HG02981 (cell line): ENCODE data around the gene HLA-DPB1.
A peak's percentile ranks its signal among the peaks of the same experiment; 100 is the strongest.

Experiments
- ATAC-seq: cut with Tn5 transposase; IDR thresholded peaks from one replicate; pipeline ENCODE4 v1.9.1; 2021; ENCODE audit warnings: mild to moderate bottlenecking, moderate library complexity; ENCODE audit not compliant: unreplicated experiment

Gene HLA-DPB1

DNA sequence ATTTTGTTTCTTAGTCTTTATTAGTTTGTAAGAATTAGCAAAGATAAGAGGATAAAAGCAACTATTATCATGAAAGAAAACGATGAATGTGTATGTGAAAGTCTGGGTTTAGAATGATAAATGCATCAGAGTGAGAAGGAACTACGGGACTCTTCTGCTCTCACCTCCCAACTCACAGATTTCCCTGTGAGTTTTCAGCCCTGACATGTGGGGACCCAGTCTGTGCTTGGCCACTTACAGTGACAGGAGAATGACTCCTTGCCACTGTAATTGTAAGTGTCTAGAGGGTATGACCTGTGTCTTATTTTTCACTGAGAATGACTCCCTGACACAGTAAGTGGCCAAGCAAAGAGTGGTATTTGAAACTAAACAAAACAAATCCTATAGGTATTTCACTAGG is 4.9 kb upstream of the HLA-DPB1 start:
- no peak for ATAC-seq

GRCh38 chr6:33071569-33071968 is 4.2 kb upstream of the HLA-DPB1 start:
- ATAC-seq, result no peak

- no peak for ATAC-seq
Measured at GRCh38 chr6:33072508-33073100, 3.2 kb upstream of the HLA-DPB1 start.

DNA sequence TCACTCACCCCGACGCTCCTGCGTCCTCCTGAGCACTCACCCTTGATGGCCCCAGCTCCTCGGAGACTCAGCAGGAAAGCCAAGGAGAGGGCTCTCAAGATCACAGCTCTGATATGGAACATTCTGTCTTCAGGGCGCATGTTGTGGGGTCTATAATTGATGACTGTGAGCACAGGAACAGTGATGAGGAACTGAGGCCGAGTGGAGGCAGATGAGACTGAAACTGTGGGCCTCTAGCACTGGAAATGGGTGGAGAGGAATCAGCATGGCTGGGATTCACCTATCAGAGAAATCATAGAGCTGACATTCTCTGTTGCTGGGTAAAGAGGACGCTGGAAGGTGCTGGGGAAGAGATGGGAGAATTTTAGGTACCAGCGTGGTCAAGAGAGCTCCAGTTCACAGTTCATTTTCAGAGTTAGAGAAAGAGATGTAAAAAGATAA is 2.3 kb upstream of the HLA-DPB1 start, which contains the start of gene HLA-DPA1:
TSS of gene HLA-DPA1 (minus strand) at position 219 of the 441 bp plus-strand sequence.
- peak; percentile 63 for ATAC-seq

- no peak for ATAC-seq
Measured at GRCh38 chr6:33075208-33075567, 602 bp upstream of the HLA-DPB1 start.

GRCh38 chr6:33076406-33076934 is 680 bp downstream of the HLA-DPB1 start:
- ATAC-seq, result no peak

DNA sequence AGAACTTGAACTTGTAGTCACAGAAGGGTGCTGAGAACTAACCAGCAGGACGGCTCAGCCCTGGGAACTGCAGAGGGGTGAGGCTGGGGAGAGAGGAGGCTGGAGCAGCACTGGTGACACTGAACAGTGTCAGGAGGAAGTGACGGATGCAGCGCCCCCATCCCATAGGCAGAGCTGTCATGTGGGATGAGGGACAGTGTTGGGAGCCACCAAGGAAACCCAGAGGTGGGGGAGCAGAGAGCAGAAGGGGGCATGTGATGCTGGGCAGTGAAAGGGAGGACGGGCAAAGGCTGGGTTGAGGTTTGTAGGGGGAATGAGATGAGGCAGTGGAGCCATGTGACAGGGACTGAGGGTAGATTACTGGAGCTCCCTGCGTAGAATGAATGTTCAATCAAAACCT is 2.1 kb downstream of the HLA-DPB1 start:
- ATAC-seq, result no peak

DNA sequence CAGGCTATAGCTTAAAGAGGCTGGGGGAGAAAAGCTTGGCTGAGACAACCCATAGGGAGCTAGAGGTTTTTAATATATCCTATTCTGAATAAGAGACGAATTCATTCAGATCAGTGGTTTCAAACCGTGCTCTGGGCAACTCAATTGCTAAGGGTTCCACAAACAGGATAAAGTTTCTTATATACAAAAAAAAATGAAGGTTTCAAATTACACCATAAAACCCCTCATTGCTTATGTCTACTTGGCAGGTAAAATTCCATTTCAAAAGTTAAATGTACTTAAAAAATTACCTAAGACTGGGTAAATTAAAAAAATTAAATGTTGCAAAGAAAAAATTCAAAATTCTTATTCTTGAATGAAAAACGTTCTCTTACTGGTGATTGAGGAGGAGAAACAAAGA is 2.7 kb downstream of the HLA-DPB1 start:
- no peak for ATAC-seq

- ATAC-seq, result no peak
Measured at GRCh38 chr6:33078919-33079521, 3.2 kb downstream of the HLA-DPB1 start.

DNA sequence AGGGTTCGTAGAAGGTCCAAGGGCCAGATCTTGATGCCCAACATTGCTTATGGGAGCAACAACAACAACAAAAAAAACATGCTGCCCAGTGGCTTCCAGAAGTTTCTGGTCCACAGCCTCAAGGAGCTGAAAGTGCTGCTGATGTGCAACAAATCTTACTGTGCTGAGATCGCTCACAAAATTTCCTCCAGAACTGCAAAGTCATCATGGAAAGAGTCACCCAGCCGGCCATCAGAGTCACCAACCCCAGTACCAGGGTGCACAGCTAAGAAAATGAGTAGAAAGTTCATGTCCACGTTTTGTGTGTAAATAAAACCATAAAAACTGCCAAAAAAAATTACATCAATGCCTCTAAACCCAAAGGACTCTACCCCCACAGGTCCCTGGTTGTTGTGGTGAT is 3.8 kb downstream of the HLA-DPB1 start:
- no peak for ATAC-seq

- no peak for ATAC-seq
Measured at GRCh38 chr6:33080127-33081089, 4.6 kb downstream of the HLA-DPB1 start.

- no peak for ATAC-seq
Measured at GRCh38 chr6:33081098-33081824, 5.5 kb downstream of the HLA-DPB1 start.

GRCh38 chr6:33082702-33083101 is 6.9 kb downstream of the HLA-DPB1 start:
- ATAC-seq, result no peak

GRCh38 chr6:33085627-33086026 is 9.8 kb downstream of the HLA-DPB1 start:
- ATAC-seq, result no peak

- ATAC-seq, result no peak
Measured at GRCh38 chr6:33088258-33088930, 12.6 kb downstream of the HLA-DPB1 start.

GRCh38 chr6:33088931-33089620 is 13.3 kb downstream of the HLA-DPB1 start:
- no peak for ATAC-seq

DNA sequence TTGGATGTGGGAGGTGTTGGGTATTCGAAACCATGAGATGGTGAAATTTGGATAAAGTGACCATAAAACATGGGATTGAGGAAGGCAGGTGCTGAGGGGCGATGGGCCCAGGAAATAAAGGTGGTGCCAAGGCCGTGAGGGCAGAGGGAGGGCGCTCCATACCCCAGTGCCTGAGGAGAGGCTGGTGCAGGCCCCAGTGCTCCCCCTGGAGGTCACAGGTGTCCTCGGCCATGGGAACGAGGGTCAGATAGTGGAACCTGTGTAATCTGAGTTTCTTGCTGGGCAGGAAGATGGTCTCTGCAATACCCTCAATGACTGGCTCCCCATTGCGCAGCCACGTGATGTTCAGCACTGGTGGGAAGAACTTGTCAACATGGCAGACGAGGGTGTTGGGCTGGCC is 16.2 kb downstream of the HLA-DPB1 start:
- ATAC-seq, result no peak

DNA sequence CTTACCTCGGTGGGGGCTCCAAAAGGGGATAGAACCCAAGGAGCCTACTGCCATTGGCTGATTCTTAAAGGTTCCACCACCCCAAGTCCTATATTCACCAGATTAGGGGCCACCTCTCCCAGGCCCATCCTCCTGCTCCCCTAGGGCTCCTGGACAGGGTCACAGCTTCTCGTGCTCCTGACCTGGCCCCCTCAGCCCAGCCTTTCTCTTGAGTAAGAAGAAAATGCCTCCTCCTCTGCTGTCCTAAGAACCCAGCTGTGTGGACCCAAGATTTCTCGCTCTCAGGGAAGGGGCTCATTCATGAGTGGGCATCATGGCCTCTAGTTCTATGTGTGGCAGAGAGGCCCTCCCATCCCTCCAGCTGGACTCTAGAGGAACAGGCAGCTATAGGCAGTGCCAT is 16.6 kb downstream of the HLA-DPB1 start:
- ATAC-seq, result no peak

GRCh38 chr6:33093855-33094254 is 18.1 kb downstream of the HLA-DPB1 start:
- no peak for ATAC-seq

- ATAC-seq, result no peak
Measured at GRCh38 chr6:33095681-33096080, 19.9 kb downstream of the HLA-DPB1 start.
